Liver (tissue), 3 donors: ENCODE data around the gene CDC6.

Experiments
- EGR1 ChIP-seq, 2 donors: IDR thresholded peaks; 2 replicates each; pipeline ENCODE4 v1.6.1; 2016 to 2018; ENCODE audit warnings: antibody characterized with exemption in 2 of 2, low read depth in 2 of 2
- JUND ChIP-seq, 2 donors: IDR thresholded peaks; 2 replicates each; pipeline ENCODE4 v1.6.1; 2016; ENCODE audit warnings: antibody characterized with exemption in 2 of 2
- RAD21 ChIP-seq, 2 donors: IDR thresholded peaks; 2 replicates each; pipeline ENCODE4 v1.6.1; 2016; ENCODE audit warnings: antibody characterized with exemption in 2 of 2, mild to moderate bottlenecking in 2 of 2
- SP1 ChIP-seq: IDR thresholded peaks from 2 replicates; pipeline ENCODE4 v1.6.1; 2018; ENCODE audit warnings: antibody characterized with exemption, mild to moderate bottlenecking
- TAF1 ChIP-seq: conservative IDR thresholded peaks from 2 replicates; pipeline ENCODE4 v1.6.1; 2016; ENCODE audit warnings: antibody characterized with exemption, mild to moderate bottlenecking
- TF ChIP-seq, protein P1 (sequence below): fragments of 150-350 bp; IDR thresholded peaks from 2 replicates; pipeline ENCODE4 v1.5.1; 2017; ENCODE audit warnings: improper control_type of control experiment, low read depth, low read length; ENCODE audit not compliant: missing input control
- TF ChIP-seq, protein P2 (sequence below): IDR thresholded peaks from 2 replicates; pipeline ENCODE4 v1.6.1; 2016; ENCODE audit warnings: antibody characterized with exemption, mild to moderate bottlenecking
- donor health status: healthy.
- donor health status: healthy.

DNA sequence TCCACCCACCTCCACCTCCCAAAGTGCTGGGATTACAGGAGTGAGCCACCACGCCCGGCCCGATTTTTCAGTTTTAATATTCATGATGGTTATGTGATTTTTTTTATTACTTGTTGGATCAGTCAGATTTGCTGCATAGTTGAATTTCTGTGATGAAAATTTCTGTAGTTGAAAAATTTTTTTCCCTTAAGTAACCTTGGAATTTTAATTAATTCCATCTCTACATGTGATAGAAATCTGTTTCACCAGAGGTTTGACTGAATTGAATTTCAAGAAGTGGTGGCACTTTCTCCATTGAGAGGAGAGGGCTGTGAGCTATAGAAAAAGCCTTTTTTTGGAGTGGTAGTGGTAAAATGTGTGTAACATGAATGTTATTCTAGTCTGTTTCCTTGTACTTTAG is 43.9 kb upstream of the CDC6 start:
- TF ChIP-seq, protein P1, sequence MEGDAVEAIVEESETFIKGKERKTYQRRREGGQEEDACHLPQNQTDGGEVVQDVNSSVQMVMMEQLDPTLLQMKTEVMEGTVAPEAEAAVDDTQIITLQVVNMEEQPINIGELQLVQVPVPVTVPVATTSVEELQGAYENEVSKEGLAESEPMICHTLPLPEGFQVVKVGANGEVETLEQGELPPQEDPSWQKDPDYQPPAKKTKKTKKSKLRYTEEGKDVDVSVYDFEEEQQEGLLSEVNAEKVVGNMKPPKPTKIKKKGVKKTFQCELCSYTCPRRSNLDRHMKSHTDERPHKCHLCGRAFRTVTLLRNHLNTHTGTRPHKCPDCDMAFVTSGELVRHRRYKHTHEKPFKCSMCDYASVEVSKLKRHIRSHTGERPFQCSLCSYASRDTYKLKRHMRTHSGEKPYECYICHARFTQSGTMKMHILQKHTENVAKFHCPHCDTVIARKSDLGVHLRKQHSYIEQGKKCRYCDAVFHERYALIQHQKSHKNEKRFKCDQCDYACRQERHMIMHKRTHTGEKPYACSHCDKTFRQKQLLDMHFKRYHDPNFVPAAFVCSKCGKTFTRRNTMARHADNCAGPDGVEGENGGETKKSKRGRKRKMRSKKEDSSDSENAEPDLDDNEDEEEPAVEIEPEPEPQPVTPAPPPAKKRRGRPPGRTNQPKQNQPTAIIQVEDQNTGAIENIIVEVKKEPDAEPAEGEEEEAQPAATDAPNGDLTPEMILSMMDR: no peak
- TF ChIP-seq JUND (IDR thresholded peaks at IDR 0.05) (no peak), RAD21 (IDR thresholded peaks at IDR 0.05) (no peak), EGR1 (IDR thresholded peaks at IDR 0.05; ENCODE audit: low read depth in 2 of 2) (no peak), SP1 (no peak), TAF1 (no peak)
- TF ChIP-seq, protein P2, sequence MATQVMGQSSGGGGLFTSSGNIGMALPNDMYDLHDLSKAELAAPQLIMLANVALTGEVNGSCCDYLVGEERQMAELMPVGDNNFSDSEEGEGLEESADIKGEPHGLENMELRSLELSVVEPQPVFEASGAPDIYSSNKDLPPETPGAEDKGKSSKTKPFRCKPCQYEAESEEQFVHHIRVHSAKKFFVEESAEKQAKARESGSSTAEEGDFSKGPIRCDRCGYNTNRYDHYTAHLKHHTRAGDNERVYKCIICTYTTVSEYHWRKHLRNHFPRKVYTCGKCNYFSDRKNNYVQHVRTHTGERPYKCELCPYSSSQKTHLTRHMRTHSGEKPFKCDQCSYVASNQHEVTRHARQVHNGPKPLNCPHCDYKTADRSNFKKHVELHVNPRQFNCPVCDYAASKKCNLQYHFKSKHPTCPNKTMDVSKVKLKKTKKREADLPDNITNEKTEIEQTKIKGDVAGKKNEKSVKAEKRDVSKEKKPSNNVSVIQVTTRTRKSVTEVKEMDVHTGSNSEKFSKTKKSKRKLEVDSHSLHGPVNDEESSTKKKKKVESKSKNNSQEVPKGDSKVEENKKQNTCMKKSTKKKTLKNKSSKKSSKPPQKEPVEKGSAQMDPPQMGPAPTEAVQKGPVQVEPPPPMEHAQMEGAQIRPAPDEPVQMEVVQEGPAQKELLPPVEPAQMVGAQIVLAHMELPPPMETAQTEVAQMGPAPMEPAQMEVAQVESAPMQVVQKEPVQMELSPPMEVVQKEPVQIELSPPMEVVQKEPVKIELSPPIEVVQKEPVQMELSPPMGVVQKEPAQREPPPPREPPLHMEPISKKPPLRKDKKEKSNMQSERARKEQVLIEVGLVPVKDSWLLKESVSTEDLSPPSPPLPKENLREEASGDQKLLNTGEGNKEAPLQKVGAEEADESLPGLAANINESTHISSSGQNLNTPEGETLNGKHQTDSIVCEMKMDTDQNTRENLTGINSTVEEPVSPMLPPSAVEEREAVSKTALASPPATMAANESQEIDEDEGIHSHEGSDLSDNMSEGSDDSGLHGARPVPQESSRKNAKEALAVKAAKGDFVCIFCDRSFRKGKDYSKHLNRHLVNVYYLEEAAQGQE: no peak
